HUDEP-2 (cell line): ENCODE measurements around the gene PSPH.
"Not testable (repeated sequence)": the region's sequence is repeated elsewhere in the genome, so short reads cannot be mapped to it uniquely, and the experiment has no call there.

Experiments used
- DNase-seq, 76 experiments: peaks; one replicate each; lab custom pipeline; 2025; ENCODE audit not compliant: unreplicated experiment in 76 of 76; lab: John Stamatoyannopoulos, UW

Gene PSPH

GRCh38 chr7:56063882-56064625 lies 12.8 kb upstream of the PSPH start, which contains the start of gene SUMF2:
Gene SUMF2, plus strand, starts transcription at chr7:56064286. Its CDS starts 26 bp downstream, at chr7:56064312.
- peak in 75 of 76 experiments; percentile 10 to 89 (median 72) for DNase-seq

- no peak for DNase-seq
Observed at GRCh38 chr7:56063500-56063881, 12.2 kb upstream of the PSPH start.

GRCh38 chr7:56062382-56062781 lies 11.1 kb upstream of the PSPH start:
- peak in 10 of 76 experiments; percentile 11 to 72 (median 18) for DNase-seq

GRCh38 chr7:56053993-56054392 lies 2.7 kb upstream of the PSPH start:
- no peak for DNase-seq

GRCh38 chr7:56053379-56053778 lies 2.1 kb upstream of the PSPH start:
- no peak for DNase-seq

GRCh38 chr7:56051053-56051338 lies 248 bp downstream of the PSPH start:
- DNase-seq = no peak

- DNase-seq = peak in 4 of 76 experiments; percentile 4 to 20 (median 10)
Observed at GRCh38 chr7:56048763-56049162, 2.5 kb downstream of the PSPH start.

- no peak for DNase-seq
Observed at GRCh38 chr7:56048245-56048644, 3.0 kb downstream of the PSPH start.

GRCh38 chr7:56047446-56048116 lies 3.7 kb downstream of the PSPH start:
- DNase-seq = peak in 25 of 76 experiments; percentile 1 to 57 (median 23)

GRCh38 chr7:56046721-56047445 lies 4.4 kb downstream of the PSPH start:
- peak in 24 of 76 experiments; percentile 2 to 51 (median 18) for DNase-seq

- not testable (repeated sequence) for DNase-seq
Observed at GRCh38 chr7:56045758-56046157, 5.5 kb downstream of the PSPH start.

- DNase-seq = no peak
Observed at GRCh38 chr7:56040730-56041129, 10.5 kb downstream of the PSPH start.

- peak in 63 of 76 experiments; percentile 2 to 73 (median 46) for DNase-seq
Observed at GRCh38 chr7:56033671-56034432, 17.4 kb downstream of the PSPH start.

GRCh38 chr7:56032578-56032977 lies 18.7 kb downstream of the PSPH start:
- not testable (repeated sequence) for DNase-seq

- DNase-seq = not testable (repeated sequence)
Observed at GRCh38 chr7:56031556-56031955, 19.7 kb downstream of the PSPH start.

GRCh38 chr7:56030340-56030739 lies 20.9 kb downstream of the PSPH start:
- no peak for DNase-seq

- DNase-seq = no peak
Observed at GRCh38 chr7:56028942-56029630, 22.2 kb downstream of the PSPH start.

- DNase-seq = no peak
Observed at GRCh38 chr7:56026538-56026937, 24.7 kb downstream of the PSPH start.

- DNase-seq = no peak
Observed at GRCh38 chr7:56023500-56023899, 27.7 kb downstream of the PSPH start.

- DNase-seq = no peak
Observed at GRCh38 chr7:56019501-56019900, 31.7 kb downstream of the PSPH start.
